ENCODE results near the gene ARL15.

DNA sequence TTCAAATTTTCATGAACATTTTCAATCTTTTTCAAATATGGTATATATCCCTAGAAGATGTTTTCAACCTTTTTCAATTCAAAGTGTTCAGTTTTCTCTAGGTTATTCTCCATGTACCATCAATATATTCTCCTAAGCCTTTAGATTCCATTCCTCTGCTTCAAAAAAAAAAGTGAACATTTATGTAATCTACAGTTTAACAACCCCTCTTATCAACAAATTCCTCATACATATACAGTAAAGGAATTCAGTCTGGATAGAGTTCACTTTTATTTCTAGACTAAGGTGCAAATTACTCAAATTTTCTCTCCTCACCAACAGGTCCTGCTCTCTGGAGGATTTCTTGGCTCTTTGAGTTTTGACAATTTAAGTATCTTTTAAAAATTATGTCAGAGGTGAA lies 150.0 kb downstream of the ARL15 start:
- TF ChIP-seq CTCF (IDR thresholded peaks at IDR 0.05) (no peak), EZH2 (IDR thresholded peaks at IDR 0.05; ENCODE audit: borderline replicate concordance, insufficient read depth, low read depth, low read length, poor library complexity, severe bottlenecking) (no peak)

Measured in B cell (primary cell).